OCI-LY1 (cell line): Measurements from ENCODE around the gene CCDC196.

Source experiments
- EZH2 ChIP-seq: fragments of 200-600 bp; sonication (generic), shearing (Covaris generic); IDR thresholded peaks from 2 replicates; pipeline ENCODE4 v1.8.0; 2017; ENCODE audit warnings: borderline replicate concordance, mixed run types, mild to moderate bottlenecking, antibody characterized with exemption, low read length, moderate library complexity, mixed read lengths
- TF ChIP-seq, protein P1 (sequence below): fragments of 200-600 bp; sonication (generic), shearing (Covaris generic); IDR thresholded peaks from 2 replicates; pipeline ENCODE4 v1.5.1; 2017; ENCODE audit warnings: mild to moderate bottlenecking, antibody characterized with exemption, low read length, moderate library complexity, mixed read lengths

DNA sequence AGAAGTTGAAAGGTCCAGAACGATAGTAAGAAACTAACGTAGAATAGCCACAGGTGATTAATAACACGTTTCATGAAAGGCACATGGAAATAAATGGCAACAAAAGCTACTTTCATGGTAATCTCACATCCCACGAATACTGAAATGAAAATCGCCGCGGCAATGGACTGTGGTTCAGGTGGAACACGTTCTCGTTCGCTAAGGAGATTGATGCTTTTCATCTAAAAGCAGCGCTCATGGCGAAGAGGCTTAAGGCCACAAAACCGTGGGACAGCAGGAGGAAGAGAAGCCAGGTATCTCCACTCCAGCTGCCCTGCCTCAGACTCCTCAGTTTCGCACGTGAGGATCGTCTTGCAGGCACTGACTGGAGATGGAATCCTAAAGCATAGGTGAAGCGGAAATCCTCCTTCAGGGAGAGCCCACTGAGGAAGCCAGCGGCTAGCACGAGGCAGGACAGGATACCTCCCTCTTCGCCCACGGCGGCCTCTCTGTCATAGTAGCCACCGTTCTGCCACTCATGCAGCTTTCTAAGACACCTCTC lies 21.1 kb downstream of the CCDC196 start:
- TF ChIP-seq, protein P1, sequence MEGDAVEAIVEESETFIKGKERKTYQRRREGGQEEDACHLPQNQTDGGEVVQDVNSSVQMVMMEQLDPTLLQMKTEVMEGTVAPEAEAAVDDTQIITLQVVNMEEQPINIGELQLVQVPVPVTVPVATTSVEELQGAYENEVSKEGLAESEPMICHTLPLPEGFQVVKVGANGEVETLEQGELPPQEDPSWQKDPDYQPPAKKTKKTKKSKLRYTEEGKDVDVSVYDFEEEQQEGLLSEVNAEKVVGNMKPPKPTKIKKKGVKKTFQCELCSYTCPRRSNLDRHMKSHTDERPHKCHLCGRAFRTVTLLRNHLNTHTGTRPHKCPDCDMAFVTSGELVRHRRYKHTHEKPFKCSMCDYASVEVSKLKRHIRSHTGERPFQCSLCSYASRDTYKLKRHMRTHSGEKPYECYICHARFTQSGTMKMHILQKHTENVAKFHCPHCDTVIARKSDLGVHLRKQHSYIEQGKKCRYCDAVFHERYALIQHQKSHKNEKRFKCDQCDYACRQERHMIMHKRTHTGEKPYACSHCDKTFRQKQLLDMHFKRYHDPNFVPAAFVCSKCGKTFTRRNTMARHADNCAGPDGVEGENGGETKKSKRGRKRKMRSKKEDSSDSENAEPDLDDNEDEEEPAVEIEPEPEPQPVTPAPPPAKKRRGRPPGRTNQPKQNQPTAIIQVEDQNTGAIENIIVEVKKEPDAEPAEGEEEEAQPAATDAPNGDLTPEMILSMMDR = no peak
- TF ChIP-seq EZH2 = no peak
